Measurements from ENCODE around the gene FBXW7.

DNA sequence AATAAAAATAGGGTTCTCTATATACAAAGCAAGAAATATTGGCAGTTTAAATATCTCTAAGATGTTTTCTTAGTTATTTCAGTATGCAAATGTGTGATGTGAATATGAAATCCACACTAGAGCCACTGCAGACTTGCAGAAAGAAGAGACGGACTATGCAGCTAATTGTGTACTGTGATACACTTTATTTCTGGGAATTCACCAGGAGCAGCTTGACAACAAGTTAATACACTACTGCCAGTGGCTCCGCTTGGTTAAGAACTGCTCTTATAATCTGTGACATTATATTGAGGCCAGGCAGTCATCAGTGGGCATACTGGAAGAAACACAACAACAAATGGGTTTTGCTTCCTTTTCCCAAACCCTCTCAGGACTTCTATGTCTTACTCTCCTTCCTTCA, 172.0 kb downstream of the FBXW7 start:
- TF ChIP-seq, protein P1, sequence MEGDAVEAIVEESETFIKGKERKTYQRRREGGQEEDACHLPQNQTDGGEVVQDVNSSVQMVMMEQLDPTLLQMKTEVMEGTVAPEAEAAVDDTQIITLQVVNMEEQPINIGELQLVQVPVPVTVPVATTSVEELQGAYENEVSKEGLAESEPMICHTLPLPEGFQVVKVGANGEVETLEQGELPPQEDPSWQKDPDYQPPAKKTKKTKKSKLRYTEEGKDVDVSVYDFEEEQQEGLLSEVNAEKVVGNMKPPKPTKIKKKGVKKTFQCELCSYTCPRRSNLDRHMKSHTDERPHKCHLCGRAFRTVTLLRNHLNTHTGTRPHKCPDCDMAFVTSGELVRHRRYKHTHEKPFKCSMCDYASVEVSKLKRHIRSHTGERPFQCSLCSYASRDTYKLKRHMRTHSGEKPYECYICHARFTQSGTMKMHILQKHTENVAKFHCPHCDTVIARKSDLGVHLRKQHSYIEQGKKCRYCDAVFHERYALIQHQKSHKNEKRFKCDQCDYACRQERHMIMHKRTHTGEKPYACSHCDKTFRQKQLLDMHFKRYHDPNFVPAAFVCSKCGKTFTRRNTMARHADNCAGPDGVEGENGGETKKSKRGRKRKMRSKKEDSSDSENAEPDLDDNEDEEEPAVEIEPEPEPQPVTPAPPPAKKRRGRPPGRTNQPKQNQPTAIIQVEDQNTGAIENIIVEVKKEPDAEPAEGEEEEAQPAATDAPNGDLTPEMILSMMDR (CRISPR knock-in tag; IDR thresholded peaks at IDR 0.05): no peak
- TF ChIP-seq, protein P2, sequence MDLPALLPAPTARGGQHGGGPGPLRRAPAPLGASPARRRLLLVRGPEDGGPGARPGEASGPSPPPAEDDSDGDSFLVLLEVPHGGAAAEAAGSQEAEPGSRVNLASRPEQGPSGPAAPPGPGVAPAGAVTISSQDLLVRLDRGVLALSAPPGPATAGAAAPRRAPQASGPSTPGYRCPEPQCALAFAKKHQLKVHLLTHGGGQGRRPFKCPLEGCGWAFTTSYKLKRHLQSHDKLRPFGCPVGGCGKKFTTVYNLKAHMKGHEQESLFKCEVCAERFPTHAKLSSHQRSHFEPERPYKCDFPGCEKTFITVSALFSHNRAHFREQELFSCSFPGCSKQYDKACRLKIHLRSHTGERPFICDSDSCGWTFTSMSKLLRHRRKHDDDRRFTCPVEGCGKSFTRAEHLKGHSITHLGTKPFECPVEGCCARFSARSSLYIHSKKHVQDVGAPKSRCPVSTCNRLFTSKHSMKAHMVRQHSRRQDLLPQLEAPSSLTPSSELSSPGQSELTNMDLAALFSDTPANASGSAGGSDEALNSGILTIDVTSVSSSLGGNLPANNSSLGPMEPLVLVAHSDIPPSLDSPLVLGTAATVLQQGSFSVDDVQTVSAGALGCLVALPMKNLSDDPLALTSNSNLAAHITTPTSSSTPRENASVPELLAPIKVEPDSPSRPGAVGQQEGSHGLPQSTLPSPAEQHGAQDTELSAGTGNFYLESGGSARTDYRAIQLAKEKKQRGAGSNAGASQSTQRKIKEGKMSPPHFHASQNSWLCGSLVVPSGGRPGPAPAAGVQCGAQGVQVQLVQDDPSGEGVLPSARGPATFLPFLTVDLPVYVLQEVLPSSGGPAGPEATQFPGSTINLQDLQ (CRISPR knock-in tag; IDR thresholded peaks at IDR 0.05): no peak
- no peak for TF ChIP-seq RAD21 (CRISPR knock-in tag; IDR thresholded peaks at IDR 0.05)
- no peak for TF ChIP-seq TP53 (CRISPR knock-in tag; conservative IDR thresholded peaks at IDR 0.05)
- no peak for TF ChIP-seq CREM (IDR thresholded peaks at IDR 0.05)
- no peak for TF ChIP-seq CREM (CRISPR knock-in tag; IDR thresholded peaks at IDR 0.05)
- no peak for TF ChIP-seq NR2F6 (IDR thresholded peaks at IDR 0.05)
- no peak for TF ChIP-seq NR2F6 (CRISPR knock-in tag; IDR thresholded peaks at IDR 0.05)

All from HepG2 (cell line).